HG03520 (cell line): Measurements from ENCODE around the gene AMER3.

Experiments
- ATAC-seq: cut with Tn5 transposase; IDR thresholded peaks from one replicate; pipeline ENCODE4 v1.9.1; 2021; ENCODE audit warnings: mild to moderate bottlenecking, moderate library complexity; ENCODE audit not compliant: unreplicated experiment

Gene AMER3

DNA sequence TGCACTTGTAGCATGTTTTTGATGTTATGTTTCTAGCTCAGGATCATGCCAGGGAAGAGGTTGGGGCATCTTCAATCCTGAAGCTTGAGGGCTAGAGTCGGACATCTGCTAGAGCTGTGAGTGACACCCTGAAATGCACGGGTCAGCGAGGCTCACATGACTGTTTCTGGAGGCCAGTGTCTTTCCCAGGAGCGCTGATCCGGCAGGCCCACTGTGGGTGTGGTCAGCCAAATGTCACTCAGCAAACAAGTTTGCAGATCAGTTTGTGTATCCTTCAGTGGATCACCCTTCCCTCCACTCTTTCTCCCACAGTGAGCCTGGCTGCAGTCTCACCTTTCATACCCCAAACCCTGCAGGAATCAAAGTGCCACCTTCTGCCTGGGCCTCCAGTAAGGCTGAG is 58.4 kb downstream of the AMER3 start:
- no peak for ATAC-seq

DNA sequence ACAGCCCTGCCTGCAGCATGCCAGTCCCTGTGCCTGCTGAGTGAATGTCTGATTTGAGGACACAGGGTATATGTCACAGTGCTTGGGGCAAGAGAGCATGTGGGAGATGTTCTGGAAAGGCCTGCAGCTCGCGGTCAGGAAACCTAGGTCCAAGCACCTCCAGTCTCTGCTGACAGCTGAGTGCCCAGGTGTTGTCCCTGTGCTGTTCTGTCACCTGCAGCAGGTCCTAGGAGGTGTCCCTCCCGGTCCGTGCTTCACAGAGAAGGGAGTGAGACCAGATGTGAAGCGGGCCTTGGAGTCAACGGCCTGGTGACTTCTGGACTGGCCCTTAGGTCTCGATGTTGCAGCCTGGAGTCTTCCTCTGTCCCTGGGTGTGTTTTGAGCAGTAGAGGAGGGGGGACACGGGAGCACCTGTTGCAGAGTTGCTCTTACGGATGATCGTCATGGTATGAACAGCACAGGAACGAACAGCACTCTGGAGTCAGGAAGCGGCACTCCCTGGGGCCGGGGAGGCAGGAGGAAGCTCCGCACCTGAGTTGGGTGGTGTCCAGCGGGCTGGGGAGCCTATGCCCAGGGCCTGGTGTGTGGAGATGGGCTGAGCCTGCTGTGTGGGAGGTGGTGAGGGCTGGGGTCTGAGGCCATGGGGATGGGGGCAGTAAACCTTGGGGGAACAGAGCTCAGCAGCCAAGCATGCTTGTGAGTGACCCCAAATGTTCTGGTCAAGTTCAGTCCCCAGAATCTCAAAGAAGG is 59.8 kb downstream of the AMER3 start:
- no peak for ATAC-seq
